OCI-LY3 (cell line): ENCODE results near the gene PIAS3.
"Not testable (repeated sequence)": the region's sequence is repeated elsewhere in the genome, so short reads cannot be mapped to it uniquely, and the experiment has no call there.

Source experiments
- EZH2phosphoT487 ChIP-seq: fragments of 200-600 bp; shearing (Covaris generic); IDR thresholded peaks from 2 replicates; pipeline ENCODE4 v1.6.1; 2018; ENCODE audit warnings: antibody characterized with exemption, mixed run types, low read depth
- TF ChIP-seq, protein P1 (sequence below): fragments of 200-600, 300-600 bp; sonication (generic); IDR thresholded peaks from 2 replicates; pipeline ENCODE4 v1.5.1; 2014; ENCODE audit warnings: antibody characterized with exemption, low read length, low read depth

DNA sequence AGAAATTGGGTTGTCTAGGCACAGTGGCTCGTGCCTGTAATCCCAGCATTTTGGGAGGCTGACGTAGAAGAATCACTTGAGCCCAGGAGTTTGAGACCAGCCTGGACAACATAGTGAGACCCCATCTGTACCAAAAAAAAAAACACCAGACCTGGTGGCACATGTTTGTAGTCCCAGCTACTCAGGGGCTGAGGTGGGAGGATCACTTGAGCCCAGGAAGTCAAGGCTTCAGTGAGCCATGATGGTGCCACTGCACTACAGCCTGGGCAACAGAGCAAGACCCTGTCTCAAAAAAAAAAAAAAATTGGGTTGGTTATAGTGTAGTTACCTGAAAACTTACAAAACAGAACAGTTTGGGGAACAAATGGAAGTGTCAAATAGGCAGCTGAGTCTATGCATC is 28.1 kb downstream of the PIAS3 start:
- TF ChIP-seq, protein P1, sequence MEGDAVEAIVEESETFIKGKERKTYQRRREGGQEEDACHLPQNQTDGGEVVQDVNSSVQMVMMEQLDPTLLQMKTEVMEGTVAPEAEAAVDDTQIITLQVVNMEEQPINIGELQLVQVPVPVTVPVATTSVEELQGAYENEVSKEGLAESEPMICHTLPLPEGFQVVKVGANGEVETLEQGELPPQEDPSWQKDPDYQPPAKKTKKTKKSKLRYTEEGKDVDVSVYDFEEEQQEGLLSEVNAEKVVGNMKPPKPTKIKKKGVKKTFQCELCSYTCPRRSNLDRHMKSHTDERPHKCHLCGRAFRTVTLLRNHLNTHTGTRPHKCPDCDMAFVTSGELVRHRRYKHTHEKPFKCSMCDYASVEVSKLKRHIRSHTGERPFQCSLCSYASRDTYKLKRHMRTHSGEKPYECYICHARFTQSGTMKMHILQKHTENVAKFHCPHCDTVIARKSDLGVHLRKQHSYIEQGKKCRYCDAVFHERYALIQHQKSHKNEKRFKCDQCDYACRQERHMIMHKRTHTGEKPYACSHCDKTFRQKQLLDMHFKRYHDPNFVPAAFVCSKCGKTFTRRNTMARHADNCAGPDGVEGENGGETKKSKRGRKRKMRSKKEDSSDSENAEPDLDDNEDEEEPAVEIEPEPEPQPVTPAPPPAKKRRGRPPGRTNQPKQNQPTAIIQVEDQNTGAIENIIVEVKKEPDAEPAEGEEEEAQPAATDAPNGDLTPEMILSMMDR = not testable (repeated sequence)
- not testable (repeated sequence) for TF ChIP-seq EZH2phosphoT487
